WTC11 (cell line): ENCODE measurements around the gene DMD.

Experiments
- ATF1 ChIP-seq: sonication (generic); formaldehyde crosslinking; IDR thresholded peaks from 2 replicates; pipeline ENCODE4 v1.8.1; 2023; ENCODE audit warnings: mild to moderate bottlenecking, moderate library complexity, missing genetic modification reagents
- CBFB ChIP-seq: sonication (generic); formaldehyde crosslinking; IDR thresholded peaks from 2 replicates; pipeline ENCODE4 v1.8.1; 2022; ENCODE audit warnings: mild to moderate bottlenecking, low read depth, missing genetic modification reagents
- ETV6 ChIP-seq: sonication (generic); formaldehyde crosslinking; IDR thresholded peaks from 2 replicates; pipeline ENCODE4 v1.8.1; 2022; ENCODE audit warnings: mild to moderate bottlenecking, missing genetic modification reagents
- FOXJ3 ChIP-seq: sonication (generic); formaldehyde crosslinking; IDR thresholded peaks from 2 replicates; pipeline ENCODE4 v1.9.0; 2021; ENCODE audit warnings: missing genetic modification reagents, mild to moderate bottlenecking, borderline replicate concordance
- NR2C2 ChIP-seq: sonication (generic); formaldehyde crosslinking; IDR thresholded peaks from 2 replicates; pipeline ENCODE4 v1.8.0; 2022; ENCODE audit warnings: mild to moderate bottlenecking, missing genetic modification reagents
- PRRX2 ChIP-seq: fragments of 250-450 bp; sonication (Bioruptor Pico); IDR thresholded peaks from 2 replicates; pipeline ENCODE4 v1.8.0; 2021; ENCODE audit warnings: mild to moderate bottlenecking
- RELA ChIP-seq: sonication (generic); formaldehyde crosslinking; IDR thresholded peaks from 2 replicates; pipeline ENCODE4 v1.8.1; 2022; ENCODE audit warnings: missing genetic modification reagents, mild to moderate bottlenecking, borderline replicate concordance
- TF ChIP-seq, protein P1 (sequence below): fragments of 200-600 bp; IDR thresholded peaks from 2 replicates; pipeline ENCODE4 v1.8.0; 2022; ENCODE audit warnings: antibody characterized with exemption

DNA sequence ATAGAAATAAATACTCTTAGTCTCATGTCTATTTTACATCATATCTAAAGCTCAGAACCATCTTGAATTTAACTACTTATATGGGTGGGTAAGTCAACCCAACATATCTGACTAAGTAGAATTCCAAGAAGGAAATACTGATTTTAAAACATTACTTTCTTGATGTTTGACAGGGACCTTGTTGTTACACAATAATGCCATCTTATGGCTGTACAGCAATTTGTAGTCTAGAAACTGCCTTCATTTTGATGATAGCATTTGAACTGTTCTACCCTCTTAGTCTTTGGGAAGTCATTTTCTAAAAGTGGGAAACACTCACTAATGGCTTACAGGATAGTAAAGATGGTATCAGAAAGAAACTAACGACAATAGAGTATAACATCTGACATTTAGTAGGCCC lies 929.5 kb downstream of the DMD start:
- TF ChIP-seq, protein P1, sequence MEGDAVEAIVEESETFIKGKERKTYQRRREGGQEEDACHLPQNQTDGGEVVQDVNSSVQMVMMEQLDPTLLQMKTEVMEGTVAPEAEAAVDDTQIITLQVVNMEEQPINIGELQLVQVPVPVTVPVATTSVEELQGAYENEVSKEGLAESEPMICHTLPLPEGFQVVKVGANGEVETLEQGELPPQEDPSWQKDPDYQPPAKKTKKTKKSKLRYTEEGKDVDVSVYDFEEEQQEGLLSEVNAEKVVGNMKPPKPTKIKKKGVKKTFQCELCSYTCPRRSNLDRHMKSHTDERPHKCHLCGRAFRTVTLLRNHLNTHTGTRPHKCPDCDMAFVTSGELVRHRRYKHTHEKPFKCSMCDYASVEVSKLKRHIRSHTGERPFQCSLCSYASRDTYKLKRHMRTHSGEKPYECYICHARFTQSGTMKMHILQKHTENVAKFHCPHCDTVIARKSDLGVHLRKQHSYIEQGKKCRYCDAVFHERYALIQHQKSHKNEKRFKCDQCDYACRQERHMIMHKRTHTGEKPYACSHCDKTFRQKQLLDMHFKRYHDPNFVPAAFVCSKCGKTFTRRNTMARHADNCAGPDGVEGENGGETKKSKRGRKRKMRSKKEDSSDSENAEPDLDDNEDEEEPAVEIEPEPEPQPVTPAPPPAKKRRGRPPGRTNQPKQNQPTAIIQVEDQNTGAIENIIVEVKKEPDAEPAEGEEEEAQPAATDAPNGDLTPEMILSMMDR = no peak
- TF ChIP-seq FOXJ3 (CRISPR knock-in tag) (no peak), RELA (CRISPR knock-in tag) (no peak), PRRX2 (CRISPR knock-in tag) (no peak), NR2C2 (no peak), ATF1 (CRISPR knock-in tag) (no peak), CBFB (CRISPR knock-in tag) (no peak), ETV6 (no peak)
